ENCODE data around the gene ZKSCAN5.
"Not testable (repeated sequence)": the region's sequence is repeated elsewhere in the genome, so short reads cannot be mapped to it uniquely, and the experiment has no call there.

ZKSCAN5 gene

DNA sequence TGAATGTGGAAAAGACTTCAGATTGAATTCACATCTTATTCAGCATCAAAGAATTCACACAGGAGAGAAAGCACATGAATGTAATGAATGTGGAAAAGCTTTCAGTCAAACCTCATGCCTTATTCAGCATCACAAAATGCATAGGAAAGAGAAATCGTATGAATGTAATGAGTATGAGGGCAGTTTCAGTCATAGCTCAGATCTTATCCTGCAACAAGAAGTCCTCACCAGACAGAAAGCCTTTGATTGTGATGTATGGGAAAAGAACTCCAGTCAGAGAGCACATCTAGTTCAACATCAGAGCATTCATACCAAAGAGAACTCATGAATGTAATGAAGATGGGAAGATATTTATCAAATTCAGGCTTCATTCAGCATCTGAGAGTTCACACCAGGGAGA, 68.8 kb downstream of the ZKSCAN5 start:
- TF ChIP-seq, protein P1, sequence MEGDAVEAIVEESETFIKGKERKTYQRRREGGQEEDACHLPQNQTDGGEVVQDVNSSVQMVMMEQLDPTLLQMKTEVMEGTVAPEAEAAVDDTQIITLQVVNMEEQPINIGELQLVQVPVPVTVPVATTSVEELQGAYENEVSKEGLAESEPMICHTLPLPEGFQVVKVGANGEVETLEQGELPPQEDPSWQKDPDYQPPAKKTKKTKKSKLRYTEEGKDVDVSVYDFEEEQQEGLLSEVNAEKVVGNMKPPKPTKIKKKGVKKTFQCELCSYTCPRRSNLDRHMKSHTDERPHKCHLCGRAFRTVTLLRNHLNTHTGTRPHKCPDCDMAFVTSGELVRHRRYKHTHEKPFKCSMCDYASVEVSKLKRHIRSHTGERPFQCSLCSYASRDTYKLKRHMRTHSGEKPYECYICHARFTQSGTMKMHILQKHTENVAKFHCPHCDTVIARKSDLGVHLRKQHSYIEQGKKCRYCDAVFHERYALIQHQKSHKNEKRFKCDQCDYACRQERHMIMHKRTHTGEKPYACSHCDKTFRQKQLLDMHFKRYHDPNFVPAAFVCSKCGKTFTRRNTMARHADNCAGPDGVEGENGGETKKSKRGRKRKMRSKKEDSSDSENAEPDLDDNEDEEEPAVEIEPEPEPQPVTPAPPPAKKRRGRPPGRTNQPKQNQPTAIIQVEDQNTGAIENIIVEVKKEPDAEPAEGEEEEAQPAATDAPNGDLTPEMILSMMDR (IDR thresholded peaks at IDR 0.05; ENCODE audit: low read depth, low read length, missing control alignments), result no peak
- no peak overlapping the region for H3K4me3 ChIP-seq (ENCODE audit: low read depth, low read length)
- no peak for DNase-seq (ENCODE audit: low read depth)

GRCh38 chr7:99576251-99576650, 71.8 kb downstream of the ZKSCAN5 start:
- TF ChIP-seq, protein P1 (IDR thresholded peaks at IDR 0.05; ENCODE audit: low read depth, low read length, missing control alignments), result no peak

DNA sequence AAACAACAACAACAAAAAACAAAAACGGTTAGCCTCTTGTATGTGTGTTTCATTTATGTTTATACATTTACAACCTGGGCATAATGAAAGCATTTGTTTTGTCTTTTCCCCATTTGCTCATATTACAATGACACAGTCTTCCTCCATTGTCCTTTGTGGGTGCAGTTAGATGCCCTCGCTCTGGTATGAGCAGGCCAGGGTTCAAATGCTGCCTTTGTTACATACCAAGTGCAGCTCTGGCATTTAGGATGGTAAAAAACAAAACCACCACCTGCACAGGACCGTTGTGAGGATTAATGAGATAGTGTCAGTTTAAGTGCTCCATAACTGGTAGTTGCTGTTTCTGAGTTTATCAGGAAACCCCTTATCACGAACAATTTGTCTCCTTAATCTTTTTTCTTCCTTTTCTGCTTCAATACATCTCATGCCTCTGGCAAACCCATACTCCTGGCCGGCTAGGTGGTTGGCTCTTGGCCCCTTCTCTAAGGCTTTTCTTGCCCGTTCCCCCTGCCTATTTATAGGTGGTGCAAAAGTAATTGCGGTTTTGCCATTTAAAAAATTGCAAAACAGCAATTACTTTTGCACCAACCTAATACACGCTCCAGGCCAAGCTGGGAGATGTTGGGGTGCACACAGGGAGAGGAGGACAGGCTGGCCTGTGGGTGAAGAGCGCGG, 75.0 kb downstream of the ZKSCAN5 start:
- peak overlapping the region; percentile 1 for H3K4me3 ChIP-seq (ENCODE audit: low read depth, low read length)

More at GRCh38 chr7:99576251-99576650, 71.8 kb downstream of the ZKSCAN5 start:
- H3K4me3 ChIP-seq (ENCODE audit: low read depth, low read length), result no peak overlapping the region
- DNase-seq (ENCODE audit: low read depth), result no peak

GRCh38 chr7:99579956-99580777, 75.7 kb downstream of the ZKSCAN5 start:
- no peak for DNase-seq (ENCODE audit: low read depth)
- TF ChIP-seq, protein P1 (IDR thresholded peaks at IDR 0.05; ENCODE audit: low read depth, low read length, missing control alignments), result peak; percentile 14
- peak overlapping the region; percentile 1 for H3K4me3 ChIP-seq (ENCODE audit: low read depth, low read length)

More for the DNA sequence above, 75.0 kb downstream of the ZKSCAN5 start:
- DNase-seq (ENCODE audit: low read depth), result no peak
- TF ChIP-seq, protein P1 (IDR thresholded peaks at IDR 0.05; ENCODE audit: low read depth, low read length, missing control alignments), result no peak

GRCh38 chr7:99580778-99581332, 76.4 kb downstream of the ZKSCAN5 start:
- DNase-seq (ENCODE audit: low read depth); H3K4me3 ChIP-seq (ENCODE audit: low read depth, low read length): not testable (repeated sequence)
